Stomach (tissue), 4 donors: ENCODE results near the gene ZCCHC7.

ENCODE experiments used
- CTCF ChIP-seq, 7 experiments: fragments of 450-650 bp in 4 of 7; fragments of 200-600 bp in 3 of 7; sonication (generic) in 3 of 7; IDR thresholded peaks; one replicate each; pipeline ENCODE4 v1.5.1; 2016 to 2019; ENCODE audit warnings: antibody characterized with exemption in 7 of 7, control low read depth in 2 of 7, mild to moderate bottlenecking in 1 of 7
- EP300 ChIP-seq: sonication (generic); formaldehyde crosslinking; IDR thresholded peaks from one replicate; pipeline ENCODE4 v1.6.1; 2017; ENCODE audit warnings: antibody characterized with exemption
- POLR2A ChIP-seq, 4 donors: fragments of 450-650 bp; IDR thresholded peaks; one replicate each; pipeline ENCODE4 v1.6.1; 2016; ENCODE audit warnings: antibody characterized with exemption in 4 of 4, control low read depth in 2 of 4, mild to moderate bottlenecking in 1 of 4, moderate library complexity in 1 of 4

DNA sequence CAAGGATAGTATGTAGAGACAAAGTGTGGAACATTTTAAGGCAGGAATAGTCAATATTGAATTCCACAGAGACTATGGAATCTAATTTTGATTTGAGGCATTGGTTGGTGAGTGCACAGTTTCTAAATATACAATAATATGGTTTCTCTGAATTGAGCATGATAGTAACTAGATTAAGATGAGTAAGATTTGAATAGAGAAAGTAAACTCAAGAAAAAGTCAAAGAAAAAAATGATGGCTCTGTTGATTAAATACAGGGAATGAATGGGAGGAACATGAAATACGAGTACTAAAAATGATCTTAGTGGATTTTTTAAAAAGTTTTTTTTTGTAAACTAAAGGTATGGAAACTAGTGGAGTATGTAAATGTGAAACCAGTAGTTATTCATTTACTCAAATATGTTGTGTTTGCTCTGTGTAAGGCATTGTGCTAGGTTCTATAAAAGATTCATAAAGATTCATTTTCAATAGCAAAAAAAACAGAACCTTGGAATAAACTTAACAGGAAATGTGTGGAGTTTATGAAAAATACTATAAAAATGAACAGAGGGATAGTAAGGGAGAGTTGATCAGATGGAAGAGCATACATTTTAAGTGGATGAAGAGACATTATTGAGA lies 101.2 kb downstream of the ZCCHC7 start:
- TF ChIP-seq CTCF (IDR thresholded peaks at IDR 0.05): no peak
- no peak for TF ChIP-seq POLR2A (IDR thresholded peaks at IDR 0.05)
- TF ChIP-seq EP300: no peak
